PC-3 (cell line): Measurements from ENCODE around the gene KSR2. TPM values are rescaled to one million over a fixed set of nuclear protein-coding genes. Genes with fewer than 3 reads are reported as not detected.

ENCODE experiments used
- ATAC-seq: fragments of 200-7000 bp; cut with Tn5 transposase; 2 replicates; pipeline ENCODE4 v1.9.1; 2020; ENCODE audit warnings: mild to moderate bottlenecking, moderate library complexity
- BruUV-seq: library from RNA; stranded (reverse); fragments of 400-500 nt; replicated peaks from 2 replicates; lab custom pipeline; 2021; lab: Mats Ljungman, UMichigan
- CTCF ChIA-PET: fragments of 300-600 bp; sonication (Branson Sonifier 250); formaldehyde crosslinking; loops from one replicate; lab custom pipeline; 2022; ENCODE audit warnings: antibody characterized with exemption; lab: Charles Lee
- POLR2A ChIA-PET: fragments of 300-600 bp; sonication (Branson Sonifier 250); formaldehyde crosslinking; loops from one replicate; lab custom pipeline; 2022; ENCODE audit warnings: antibody characterized with exemption; ENCODE audit not compliant: unreplicated experiment; lab: Charles Lee
- DNase-seq: peaks from one replicate; pipeline ENCODE4 v3.0.0-alpha.2; 2015
- H2AFZ ChIP-seq: fragments of 300-600 bp; sonication (generic); 2 replicates; pipeline ENCODE4 v1.6.0; 2016; ENCODE audit warnings: antibody characterized with exemption, low read length
- H3F3A ChIP-seq: fragments of 300-600 bp; sonication (generic); one replicate; pipeline ENCODE4 v1.6.0; 2017; ENCODE audit warnings: antibody characterized with exemption, low read length, control low read depth, mild to moderate bottlenecking; ENCODE audit not compliant: unreplicated experiment
- H3K27ac ChIP-seq: fragments of 300-600 bp; sonication (generic); 2 replicates; pipeline ENCODE4 v1.5.1; 2016; ENCODE audit warnings: mild to moderate bottlenecking, low read length
- H3K27me3 ChIP-seq: fragments of 300-600 bp; sonication (generic); 2 replicates; pipeline ENCODE4 v1.6.1; 2016; ENCODE audit warnings: low read length, mixed read lengths
- H3K36me3 ChIP-seq: fragments of 300-600 bp; sonication (generic); 2 replicates; pipeline ENCODE4 v1.6.1; 2016; ENCODE audit warnings: low read depth, mixed run types, low read length, mixed read lengths
- H3K4me1 ChIP-seq: fragments of 300-600 bp; sonication (generic); 2 replicates; pipeline ENCODE4 v1.5.1; 2016; ENCODE audit warnings: low read length; ENCODE audit not compliant: insufficient read depth
- H3K4me2 ChIP-seq: fragments of 300-600 bp; sonication (generic); 2 replicates; pipeline ENCODE4 v1.6.0; 2016; ENCODE audit warnings: low read length
- H3K4me3 ChIP-seq: fragments of 300-600 bp; sonication (generic); 2 replicates; pipeline ENCODE4 v1.5.1; 2016; ENCODE audit warnings: mild to moderate bottlenecking, low read length, mixed read lengths
- H3K79me2 ChIP-seq: fragments of 300-600 bp; sonication (generic); 2 replicates; pipeline ENCODE4 v1.6.1; 2017; ENCODE audit warnings: low read length, mixed read lengths
- H3K9ac ChIP-seq: fragments of 300-600 bp; sonication (generic); 2 replicates; pipeline ENCODE4 v1.6.0; 2016; ENCODE audit warnings: mild to moderate bottlenecking, low read length
- H3K9me2 ChIP-seq: fragments of 300-600 bp; sonication (generic); replicated peaks from 2 replicates; pipeline ENCODE4 v1.6.1; 2016; ENCODE audit warnings: mixed run types, low read length, mixed read lengths
- H3K9me3 ChIP-seq: fragments of 300-600 bp; sonication (generic); 2 replicates; pipeline ENCODE4 v1.6.1; 2016; ENCODE audit warnings: low read length, mixed read lengths
- H4K20me1 ChIP-seq: fragments of 300-600 bp; sonication (generic); 2 replicates; pipeline ENCODE4 v1.6.1; 2016; ENCODE audit warnings: low read length, mixed read lengths
- CTCF ChIP-seq: fragments of 300-600 bp; sonication (generic); conservative IDR thresholded peaks from 2 replicates; pipeline ENCODE4 v1.5.1; 2017; ENCODE audit warnings: antibody characterized with exemption, low read depth, mild to moderate bottlenecking, low read length
- EZH2 ChIP-seq: fragments of 300-600 bp; sonication (generic); IDR thresholded peaks from one replicate; pipeline ENCODE4 v1.6.1; 2017; ENCODE audit warnings: antibody characterized with exemption, mild to moderate bottlenecking, low read length; ENCODE audit not compliant: unreplicated experiment
- EZH2phosphoT487 ChIP-seq: fragments of 300-600 bp; sonication (generic); IDR thresholded peaks from 2 replicates; pipeline ENCODE4 v1.6.1; 2018; ENCODE audit warnings: mild to moderate bottlenecking, antibody characterized with exemption, low read length, borderline replicate concordance
- intact Hi-C: fragments of 100-400 bp; cut with micrococcal nuclease; formaldehyde crosslinking; loops from 2 replicates; pipeline ENCODE4 v1.9.0; 2023
- total RNA-seq: library from RNA; depleted of rRNA; stranded (reverse); fragments of >200 nt; gene quantifications from 2 replicates; pipeline ENCODE4 v1.2.3, GENCODE V29; 2014

The KSR2 gene
- total RNA-seq, 1 experiment from 2014 or later: 0.80 TPM

GRCh38 chr12:117502633-117503032 lies 466.2 kb downstream of the KSR2 start:
- no peak for DNase-seq
- H3K27ac ChIP-seq: no peak overlapping the region
- intact Hi-C loops: no loop called here
- H3K9me2 ChIP-seq: no peaks in the 10 kb centered on the region
- no peak overlapping the region for H3K9ac ChIP-seq
- no peak overlapping the region for H3K4me2 ChIP-seq
- no peak overlapping the region for H2AFZ ChIP-seq
- POLR2A ChIA-PET: no interaction called here
- no peaks in the 10 kb centered on the region for H3K79me2 ChIP-seq
- TF ChIP-seq EZH2phosphoT487 (no peak), EZH2 (no peak), CTCF (no peak)
- no peaks in the 10 kb centered on the region for H3F3A ChIP-seq
- H3K4me3 ChIP-seq: no peak overlapping the region
- CTCF ChIA-PET: no interaction called here
- no peaks in the 10 kb centered on the region for H4K20me1 ChIP-seq
- H3K9me3 ChIP-seq: no peaks in the 10 kb centered on the region
- no TSS peak for BruUV-seq
- H3K27me3 ChIP-seq: no peaks in the 10 kb centered on the region
- 0 out of 2 replicates have a peak, but pooled peaks cover 3% of the 10 kb centered on the region for H3K4me1 ChIP-seq
- no peaks in the 10 kb centered on the region for H3K36me3 ChIP-seq
- ATAC-seq: no peak

GRCh38 chr12:117502233-117502632 lies 466.6 kb downstream of the KSR2 start:
- TF ChIP-seq EZH2 (no peak), EZH2phosphoT487 (no peak), CTCF (no peak)
- Histone ChIP-seq H3K4me3 (no peak overlapping the region), H3K9me3 (no peaks in the 10 kb centered on the region), H4K20me1 (no peaks in the 10 kb centered on the region), H3K27me3 (no peaks in the 10 kb centered on the region), H3F3A (no peaks in the 10 kb centered on the region), H3K79me2 (no peaks in the 10 kb centered on the region), H3K4me1 (no peaks in the 10 kb centered on the region), H3K4me2 (no peak overlapping the region), H3K9me2 (no peaks in the 10 kb centered on the region), H3K27ac (no peak overlapping the region), H3K36me3 (no peaks in the 10 kb centered on the region), H3K9ac (no peak overlapping the region), H2AFZ (no peak overlapping the region)
- intact Hi-C loops: no loop called here
- no TSS peak for BruUV-seq
- POLR2A ChIA-PET: no interaction called here
- no peak for DNase-seq
- CTCF ChIA-PET: no interaction called here
- ATAC-seq: no peak

- Histone ChIP-seq H3K79me2 (no peaks in the 10 kb centered on the region), H3K36me3 (no peaks in the 10 kb centered on the region), H3K9me2 (no peaks in the 10 kb centered on the region), H2AFZ (no peak overlapping the region), H3K4me3 (no peak overlapping the region), H3K4me2 (no peak overlapping the region), H3K9ac (no peak overlapping the region), H4K20me1 (no peaks in the 10 kb centered on the region), H3K27me3 (no peaks in the 10 kb centered on the region), H3K9me3 (no peaks in the 10 kb centered on the region), H3K4me1 (no peaks in the 10 kb centered on the region), H3K27ac (no peak overlapping the region), H3F3A (no peaks in the 10 kb centered on the region)
- ChIA-PET POLR2A (no interaction called here), CTCF (no interaction called here)
- TF ChIP-seq CTCF: no peak
- no peak for TF ChIP-seq EZH2
- TF ChIP-seq EZH2phosphoT487: no peak
- ATAC-seq: no peak
- no TSS peak for BruUV-seq
- no peak for DNase-seq
- intact Hi-C loops: no loop called here
Measured at GRCh38 chr12:117501076-117501869, 467.5 kb downstream of the KSR2 start.
